Fibroblast of skin of right biceps (primary cell): ENCODE results near the gene HARBI1.
A peak's percentile ranks its signal among the peaks of the same experiment; 100 is the strongest.
"Not testable (repeated sequence)": the region's sequence is repeated elsewhere in the genome, so short reads cannot be mapped to it uniquely, and the experiment has no call there.

Experiments used
- DNase-seq: peaks from one replicate; pipeline ENCODE4 v3.0.0-alpha.2; 2013

The HARBI1 gene

DNA sequence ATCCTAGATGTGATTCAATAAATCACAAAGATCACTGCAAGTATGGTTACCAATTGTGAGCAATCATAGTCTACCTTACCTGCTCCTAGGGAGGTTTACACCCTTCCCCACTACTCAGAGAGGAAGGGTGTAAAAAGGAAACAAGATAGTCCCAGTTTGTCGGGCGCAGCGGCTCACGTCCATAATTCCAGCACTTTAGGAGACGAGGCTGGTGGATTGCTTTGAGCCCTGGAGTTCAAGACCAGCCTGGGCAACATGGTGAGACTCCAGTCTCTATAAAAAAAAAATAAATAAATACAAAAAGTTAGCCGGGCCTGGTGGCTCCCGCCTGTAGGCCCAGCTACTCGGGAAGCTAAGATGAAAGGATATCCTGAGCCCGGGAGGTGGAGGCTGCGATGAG lies 22.2 kb downstream of the HARBI1 start:
- DNase-seq: no peak

DNA sequence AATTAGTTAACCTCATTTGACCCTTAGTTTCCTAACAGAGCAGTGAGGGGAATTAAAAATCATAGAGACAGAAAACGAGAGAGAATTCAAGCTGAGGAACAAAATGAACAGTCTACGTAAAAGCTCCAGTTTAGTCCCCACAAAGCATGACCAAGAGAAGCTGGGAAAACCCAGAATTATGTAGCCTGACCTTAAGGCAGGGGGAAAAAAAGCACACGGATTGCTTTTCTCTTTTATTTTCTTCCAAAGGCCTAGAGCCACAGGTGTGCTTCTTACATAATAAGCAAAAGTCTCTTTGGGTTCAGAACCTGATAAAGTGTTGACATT lies 22.7 kb downstream of the HARBI1 start:
- no peak for DNase-seq

DNA sequence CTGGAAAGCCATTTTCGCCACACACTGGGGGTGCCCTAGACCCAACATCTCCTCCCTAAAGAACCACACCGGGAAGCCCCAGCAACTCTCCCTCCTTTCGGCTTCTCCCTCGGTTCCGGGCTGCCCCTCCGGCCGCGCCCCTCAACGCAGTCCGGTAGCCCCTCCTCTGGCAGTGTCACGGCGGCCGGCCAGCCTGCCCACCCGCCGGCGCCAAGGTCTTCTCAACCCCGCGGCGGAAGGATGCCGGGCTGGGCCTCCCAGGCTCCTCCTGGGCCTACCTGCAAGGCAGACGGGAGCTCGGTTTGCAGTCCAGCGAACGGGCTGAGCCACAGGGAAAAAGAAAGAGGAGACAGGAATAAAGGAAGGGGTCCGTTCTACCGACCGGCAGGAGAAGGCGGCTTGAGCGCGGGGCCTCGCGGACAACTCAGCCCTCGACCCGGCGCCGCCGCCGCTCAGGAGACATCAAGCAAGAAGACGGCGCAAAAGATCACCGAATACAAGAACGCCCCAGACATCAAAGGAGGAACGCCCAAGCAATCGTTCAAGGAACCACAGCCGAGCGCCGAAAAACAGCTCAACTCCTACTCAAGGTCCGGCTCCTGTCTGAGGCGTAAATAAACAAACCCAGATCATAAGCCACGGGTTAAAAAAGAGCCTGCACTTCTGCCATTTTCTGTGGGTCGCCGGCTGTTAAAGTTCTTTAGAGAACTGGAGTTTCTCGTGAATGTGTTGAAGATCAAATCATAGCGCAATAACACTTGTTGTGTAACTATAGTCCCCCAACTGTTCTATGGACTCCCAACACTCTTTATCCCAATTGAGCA lies 23.3 kb downstream of the HARBI1 start, which contains the start of gene AMBRA1:
TSS of gene AMBRA1 (minus strand) at position 474 of the 824 bp plus-strand sequence. CDS start 45,643 bp downstream, outside the sequence.
- peak; percentile 91 for DNase-seq

DNA sequence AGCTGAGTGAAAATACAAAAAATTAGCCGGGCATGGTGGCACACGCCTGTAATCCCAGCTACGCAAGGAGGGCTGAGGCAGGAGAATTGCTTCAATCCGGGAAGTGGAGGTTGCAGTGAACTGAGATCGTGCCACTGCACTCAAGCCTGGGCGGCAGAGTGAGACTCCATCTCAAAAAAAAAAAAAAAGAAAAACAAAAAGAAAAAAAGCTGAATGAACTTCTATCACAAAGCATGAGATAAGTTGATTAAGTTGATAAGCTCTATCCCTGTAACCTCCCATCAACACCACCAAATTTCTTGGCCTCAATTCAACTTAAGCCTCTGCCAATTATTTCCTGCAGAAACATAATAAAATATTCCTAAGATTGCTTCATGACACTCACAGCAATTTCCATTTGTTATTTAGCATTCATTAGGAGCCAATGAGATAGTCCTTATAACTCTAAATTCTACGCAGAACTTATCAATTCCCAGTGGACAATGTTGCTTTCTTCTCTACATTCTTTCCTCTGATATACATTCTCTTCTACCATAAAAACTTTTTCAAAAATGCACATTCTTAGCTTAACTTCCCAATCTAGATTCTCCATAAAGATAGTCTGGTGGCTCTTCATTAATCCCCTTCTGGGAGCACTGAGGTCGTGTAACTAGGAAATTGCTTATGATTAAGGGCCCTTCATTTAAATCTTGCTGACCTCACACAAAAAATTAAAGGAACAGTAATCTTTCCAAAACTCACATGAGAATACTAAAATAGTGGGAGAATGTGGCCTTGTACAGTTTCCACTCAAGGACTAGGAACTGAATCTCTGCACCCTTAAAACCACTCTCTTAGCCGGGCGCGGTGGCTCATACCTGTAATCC lies 26.1 kb downstream of the HARBI1 start:
- no peak for DNase-seq

DNA sequence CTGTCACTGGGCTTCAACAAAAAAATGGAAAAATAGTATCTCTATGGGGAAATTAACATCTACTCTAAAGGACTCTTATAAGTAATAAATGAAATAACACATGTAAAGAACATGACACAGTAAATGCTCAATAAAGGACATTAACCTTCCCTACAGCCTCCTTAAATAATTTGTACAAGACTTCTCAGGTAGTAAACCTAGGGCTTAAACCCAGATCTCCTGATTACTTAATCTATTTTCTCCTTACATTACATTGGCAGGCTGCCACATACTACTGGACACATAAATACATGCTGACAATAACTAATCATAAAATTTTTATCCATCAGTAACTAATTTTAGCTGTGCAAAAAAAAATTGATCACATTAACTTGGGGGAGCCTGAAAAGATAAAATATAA lies 28.1 kb downstream of the HARBI1 start:
- DNase-seq: no peak

DNA sequence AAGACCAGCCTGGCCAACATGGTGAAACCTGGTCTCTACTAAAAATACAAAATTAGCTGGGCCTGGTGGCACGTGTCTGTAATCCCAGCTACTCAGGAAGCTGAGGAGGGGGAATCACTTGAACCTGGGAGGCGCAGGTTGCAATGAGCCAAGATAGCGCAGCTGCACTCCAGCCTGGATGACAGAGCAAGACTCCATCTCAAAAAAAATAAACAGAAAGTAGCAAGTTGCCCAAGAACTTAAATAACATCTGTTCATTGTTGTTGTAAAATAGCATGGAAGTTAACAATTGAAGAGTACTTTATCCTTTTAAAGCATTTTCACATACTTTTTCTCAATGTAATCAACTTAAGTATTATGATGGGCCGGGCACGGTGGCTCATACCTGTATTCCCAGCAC lies 28.9 kb downstream of the HARBI1 start:
- DNase-seq: no peak

DNA sequence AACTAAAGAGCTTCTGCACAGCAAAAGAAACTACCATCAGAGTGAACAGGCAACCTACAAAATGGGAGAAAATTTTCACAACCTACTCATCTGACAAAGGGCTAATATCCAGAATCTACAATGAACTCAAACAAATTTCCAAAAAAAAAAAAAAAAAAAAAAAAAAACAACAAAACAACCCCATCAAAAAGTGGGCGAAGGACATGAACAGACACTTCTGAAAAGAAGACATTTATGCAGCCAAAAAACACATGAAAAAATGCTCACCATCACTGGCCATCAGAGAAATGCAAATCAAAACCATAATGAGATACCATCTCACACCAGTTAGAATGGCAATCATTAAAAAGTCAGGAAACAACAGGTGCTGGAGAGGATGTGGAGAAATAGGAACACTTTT lies 33.5 kb downstream of the HARBI1 start:
- DNase-seq: not testable (repeated sequence)

DNA sequence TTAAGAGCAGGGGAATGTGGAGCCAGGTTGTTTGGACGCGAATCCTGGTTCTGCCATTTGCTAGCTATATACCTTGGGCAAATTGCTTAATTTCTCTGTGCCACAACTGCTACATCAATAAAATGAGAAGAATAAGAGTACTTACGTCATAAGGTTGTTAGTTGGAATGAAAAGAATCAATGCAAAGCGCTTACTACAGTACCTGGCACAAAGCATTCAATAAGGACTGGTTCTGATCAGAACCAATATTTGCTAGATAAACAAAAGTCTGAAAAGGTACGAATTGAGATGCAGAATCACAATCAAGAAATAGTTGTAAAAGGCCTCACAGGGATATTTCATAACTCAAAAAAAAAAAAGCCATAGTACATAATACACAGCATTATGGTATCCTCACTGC lies 34.4 kb downstream of the HARBI1 start:
- no peak for DNase-seq

DNA sequence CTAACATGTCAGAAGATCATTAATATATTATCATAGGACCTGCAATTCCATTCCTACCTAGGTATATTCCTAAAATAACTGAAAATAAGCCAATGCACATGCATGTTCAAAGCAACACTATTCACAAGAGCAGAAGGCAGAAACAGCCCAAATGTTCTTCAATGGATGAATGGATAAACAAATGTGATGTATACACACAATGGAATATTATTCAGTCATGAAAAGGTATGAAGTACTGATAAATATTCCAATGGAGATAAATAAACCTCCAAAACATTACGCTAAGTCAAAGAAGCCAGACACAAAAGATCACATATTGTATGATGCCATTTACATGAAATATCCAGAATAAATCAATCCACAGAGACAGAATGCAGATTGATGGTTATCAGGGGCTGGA lies 40.0 kb downstream of the HARBI1 start:
- no peak for DNase-seq

DNA sequence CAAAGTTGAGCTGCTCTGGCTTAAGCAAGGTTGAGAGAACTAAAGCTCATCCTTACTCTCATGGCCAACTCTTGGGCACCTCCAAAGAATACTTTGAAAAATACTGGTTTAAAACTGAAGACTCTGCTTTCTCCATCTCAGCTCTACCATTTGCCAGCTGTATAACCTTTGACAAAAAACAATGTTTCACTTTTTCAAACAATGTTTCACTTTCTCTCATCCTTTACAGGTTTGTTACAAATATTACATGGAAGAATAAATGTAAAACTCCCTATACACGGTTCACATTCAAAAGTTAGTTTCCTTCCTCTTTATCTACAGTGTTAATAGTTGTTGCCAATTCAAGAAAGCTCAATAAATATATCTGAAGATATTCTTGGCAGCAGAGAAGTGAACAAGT lies 42.4 kb downstream of the HARBI1 start:
- DNase-seq: no peak

DNA sequence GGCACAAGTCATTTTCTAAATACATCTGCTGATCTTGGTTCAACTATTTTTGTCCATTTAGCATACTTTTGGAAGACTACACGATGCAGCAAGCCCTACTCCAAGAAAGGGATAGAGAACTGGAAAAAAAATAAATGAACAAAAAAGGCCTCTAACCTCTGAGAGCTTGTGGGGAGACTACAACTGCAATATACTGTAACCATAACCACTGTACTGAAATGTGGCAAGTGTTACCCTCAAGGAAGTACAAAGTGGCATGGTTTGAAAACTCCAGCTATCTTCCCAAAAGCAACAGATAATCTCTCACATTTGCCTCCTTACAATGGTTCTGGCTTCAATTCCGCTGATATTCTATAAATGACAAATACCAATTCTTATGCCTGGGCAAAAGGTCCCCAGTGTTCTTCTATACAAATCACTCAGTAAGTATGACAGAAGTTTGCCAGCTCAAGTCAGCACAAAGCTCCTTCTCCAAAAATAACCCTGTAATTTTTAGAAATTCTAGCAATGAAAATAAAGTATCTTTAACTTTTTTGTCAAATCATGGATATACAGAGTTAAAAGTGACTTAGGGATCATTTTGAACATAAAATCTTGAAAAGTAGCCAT lies 46.1 kb downstream of the HARBI1 start:
- no peak for DNase-seq

DNA sequence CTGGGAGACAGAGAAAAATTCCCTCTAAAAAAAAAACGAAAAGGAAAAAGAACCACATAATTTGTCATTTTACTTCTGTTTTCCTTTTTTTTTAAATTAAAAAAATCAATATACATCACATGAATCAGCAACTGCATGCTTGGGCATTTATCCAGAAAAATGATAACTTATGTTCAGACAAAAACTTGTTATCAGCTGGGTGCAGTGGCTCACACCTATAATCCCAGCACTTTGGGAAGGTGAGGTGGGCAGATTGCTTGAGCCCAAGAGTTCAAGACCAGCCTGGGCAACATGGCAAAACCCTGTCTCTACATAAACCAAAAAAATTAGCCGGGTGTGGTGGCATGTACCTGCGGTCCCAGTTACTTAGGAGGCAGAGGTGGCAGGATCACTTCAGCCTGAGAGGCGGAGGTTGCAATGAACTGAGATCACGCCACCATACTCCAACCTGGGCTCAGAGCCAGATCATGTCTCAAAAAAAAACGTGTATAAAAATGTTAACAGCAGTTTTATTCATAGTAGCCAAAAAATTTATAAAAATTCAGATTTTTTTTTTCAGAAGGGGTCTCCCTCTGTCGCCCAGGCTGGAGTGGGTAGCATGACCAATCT lies 51.7 kb downstream of the HARBI1 start:
- DNase-seq: no peak

DNA sequence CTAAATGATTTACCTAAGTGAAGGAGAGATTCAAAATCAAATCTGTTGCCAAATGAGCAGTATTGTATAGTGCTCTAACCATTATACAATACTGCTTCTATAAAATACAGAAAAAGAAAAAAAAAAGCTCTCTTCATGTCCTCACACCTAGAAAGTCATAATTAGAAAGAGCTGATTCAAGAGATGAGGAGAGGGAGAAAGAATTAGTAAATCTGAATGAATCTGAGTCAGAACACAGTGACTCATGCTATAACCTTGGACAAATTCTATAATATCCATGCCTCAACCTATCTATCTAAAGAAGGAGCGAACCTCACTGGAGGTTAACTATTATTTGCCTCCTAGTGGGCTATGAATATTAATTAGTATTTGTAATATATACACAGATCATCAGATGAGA lies 52.6 kb downstream of the HARBI1 start:
- DNase-seq: peak; percentile 74

DNA sequence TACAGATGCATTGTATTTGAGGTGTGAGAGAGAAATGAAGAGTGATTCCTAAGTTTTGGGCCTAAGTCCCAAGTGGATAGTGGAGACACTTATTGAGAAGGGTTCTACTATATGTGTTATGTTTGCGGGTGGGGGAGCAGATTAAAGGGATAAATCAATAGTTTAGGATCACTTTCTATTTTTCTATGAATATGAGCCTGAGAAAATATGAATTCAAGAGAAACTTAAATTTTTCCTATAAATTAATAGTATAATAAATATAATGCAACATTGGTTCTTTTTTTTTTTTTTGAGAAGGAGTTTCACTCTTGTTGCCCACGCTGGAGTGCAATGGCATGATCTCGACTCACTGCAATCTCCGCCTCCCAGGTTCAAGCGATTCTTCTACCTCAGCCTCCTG lies 54.5 kb downstream of the HARBI1 start:
- DNase-seq: no peak

DNA sequence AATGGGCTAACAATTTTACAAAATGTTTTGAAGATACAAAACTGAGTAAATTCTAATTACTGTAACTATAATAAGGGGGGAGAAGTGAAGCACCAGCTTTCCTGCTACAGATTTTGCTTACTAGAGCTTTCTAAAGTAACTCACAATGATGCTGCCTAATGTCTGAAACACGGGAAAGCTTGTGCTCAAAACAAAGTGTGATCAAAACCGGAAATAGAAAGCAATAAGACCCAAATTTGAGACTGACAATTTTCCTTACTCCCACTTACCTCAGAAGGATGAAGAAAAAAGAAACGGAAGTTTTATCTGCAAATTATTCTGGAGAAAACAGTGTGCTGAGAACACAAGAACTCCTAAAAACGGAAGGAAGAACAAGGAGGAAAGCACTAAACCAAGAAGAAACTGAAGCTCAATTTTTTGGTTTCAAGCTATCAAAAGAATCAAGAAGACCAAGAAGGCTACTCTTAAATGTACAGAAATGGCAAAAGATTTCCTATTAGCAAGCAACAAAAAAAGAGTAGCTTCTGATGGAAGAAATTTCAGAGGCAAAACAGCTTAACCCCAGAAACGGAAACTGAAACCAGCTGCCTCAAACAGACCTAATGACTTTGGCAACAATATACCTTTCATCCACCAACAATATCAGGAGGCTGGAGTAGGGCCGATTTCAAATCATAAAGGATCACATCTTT lies 56.6 kb downstream of the HARBI1 start:
- DNase-seq: peak; percentile 6

DNA sequence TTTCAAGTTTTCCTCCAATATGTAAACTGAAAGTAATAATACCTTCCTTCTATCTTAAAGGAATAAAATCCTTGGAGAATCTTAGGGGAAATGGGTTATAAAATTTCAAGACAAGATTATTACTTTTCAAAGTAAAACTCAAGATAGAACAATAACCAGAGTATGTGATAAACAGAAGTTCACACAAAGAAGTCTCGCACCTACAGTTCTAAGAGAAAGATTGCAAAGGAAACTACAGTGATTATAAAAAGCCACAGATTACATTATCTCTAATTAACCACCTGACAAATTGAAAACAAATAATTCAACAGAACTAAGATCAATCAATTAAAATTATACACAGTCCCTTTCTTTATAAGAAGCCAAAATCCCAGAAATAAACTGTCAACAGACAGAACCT lies 57.2 kb downstream of the HARBI1 start:
- DNase-seq: no peak

DNA sequence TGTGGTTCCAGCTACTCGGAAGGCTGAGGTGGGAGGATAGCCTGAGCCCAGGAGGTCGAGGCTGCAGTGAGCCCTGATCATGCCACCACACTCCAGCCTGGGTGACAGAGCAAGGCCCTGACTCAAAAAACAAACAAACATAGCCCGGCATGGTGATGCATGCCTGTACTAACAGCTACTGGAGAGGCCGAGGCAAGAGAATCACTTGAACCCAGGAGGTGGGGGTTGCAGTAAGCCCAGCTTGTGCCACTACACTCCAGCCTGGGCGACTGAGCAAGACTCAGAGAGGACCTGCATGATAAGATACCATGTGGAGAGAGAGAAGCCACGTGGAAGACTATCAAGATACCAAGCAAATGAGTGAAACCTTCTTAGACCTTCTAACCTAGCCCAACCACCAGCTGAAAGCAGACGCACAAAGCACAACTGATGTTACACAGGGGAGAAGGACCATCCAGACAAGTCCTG lies 59.3 kb downstream of the HARBI1 start:
- peak; percentile 11 for DNase-seq

DNA sequence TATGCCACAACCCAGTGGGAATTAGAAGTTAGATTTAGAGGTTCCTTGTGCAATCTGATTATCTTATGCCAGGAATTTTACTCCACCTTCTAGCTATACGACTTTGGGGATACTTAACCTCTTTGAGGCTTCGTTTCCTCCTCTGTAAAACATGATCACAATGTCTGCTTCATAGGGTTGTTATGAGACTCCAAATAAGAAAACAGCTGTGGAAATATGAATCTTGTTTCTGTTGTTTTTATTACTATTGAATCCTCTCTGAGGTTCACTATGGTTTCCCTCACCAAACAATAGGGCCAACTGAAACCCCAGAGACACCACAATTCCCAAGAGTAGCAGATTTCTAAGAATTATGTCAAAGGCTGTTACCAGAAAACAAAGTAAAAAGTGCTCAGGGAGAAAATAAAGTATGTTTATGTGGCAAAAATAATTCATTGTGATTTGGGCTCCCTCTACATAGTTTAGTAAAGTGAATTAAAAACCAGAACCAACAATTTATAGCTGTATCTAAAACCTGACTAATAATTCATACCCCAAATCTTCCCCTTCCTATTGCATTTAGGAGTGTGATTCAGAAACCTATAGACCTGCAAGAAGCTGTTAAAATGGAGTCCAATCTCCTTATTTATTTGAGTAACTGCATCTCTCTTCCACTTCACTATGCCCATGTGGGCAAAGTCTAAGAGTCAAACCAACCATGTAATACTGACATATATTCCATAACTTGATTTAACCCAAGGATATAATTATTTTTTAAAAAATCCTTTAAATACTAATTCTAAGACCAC lies 61.6 kb downstream of the HARBI1 start:
- peak; percentile 27 for DNase-seq

DNA sequence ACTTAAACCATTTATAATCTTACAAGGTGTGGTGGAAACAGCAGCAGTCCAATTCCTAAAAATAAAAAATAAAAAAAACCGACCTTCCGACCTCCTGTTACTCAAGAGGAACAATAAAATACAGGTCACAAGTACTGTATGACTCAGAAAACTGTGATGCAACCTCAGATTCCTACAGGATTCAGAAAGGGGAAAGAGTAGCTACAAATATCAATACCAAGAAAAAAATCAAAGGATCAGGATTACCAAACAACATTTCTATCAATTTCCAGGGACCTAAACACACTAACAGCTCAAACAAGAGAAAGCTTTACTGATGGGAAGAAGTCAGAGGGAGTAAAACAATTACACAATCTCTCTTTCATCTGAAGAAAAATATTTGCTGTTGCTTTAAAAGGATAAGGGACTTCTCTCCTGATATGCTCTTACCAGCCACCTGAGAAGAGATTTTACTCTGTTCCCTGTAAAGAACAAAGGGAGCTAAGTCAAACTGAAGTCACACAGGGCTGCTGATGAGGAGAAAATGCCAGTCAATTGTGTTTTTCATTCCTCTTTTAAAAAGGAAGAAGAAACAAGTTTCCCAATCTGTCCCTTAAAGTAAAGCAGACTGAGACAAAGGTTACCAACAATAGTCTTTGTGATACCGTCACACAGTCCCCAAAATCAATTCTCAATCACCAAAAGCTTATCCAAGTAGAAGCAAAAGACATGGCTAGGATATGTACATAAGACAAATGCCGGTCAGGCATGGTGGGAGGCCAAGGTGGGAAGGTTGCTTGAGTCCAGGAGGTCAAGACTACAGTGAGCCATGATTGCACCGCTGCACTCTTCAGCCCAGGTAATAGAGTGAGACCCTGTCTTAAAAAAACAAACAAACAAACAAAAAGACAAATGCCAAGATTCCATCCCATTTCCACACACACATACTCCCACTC lies 62.5 kb downstream of the HARBI1 start:
- peak; percentile 70 for DNase-seq

DNA sequence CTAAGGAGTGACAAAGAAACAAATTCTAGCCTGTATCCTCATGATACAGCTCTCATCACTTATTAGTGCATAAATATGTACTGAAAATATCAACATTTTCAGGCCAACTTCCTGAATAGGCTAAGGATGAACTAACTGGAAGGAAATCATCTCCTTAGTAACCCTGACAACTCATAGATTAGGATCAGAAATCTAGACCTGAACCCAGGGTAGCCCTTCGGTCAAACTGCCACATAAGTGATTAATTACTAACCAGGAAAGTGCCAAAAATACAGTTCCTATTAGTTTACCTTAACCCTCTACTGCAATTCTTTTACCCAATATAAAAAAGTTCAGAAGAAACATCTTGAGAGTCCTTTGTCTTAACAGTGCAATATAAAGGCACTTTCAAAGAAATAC lies 63.2 kb downstream of the HARBI1 start:
- peak; percentile 13 for DNase-seq
